ENCODE results near the gene TMEM147.

Gene TMEM147

GRCh38 chr19:35545001-35545854 is at the start of gene TMEM147:
Gene TMEM147, plus strand, starts transcription at chr19:35545626. Its CDS starts 114 bp downstream, at chr19:35545740.
- DNase-seq (ENCODE audit: low spot score), result peak; percentile 84

GRCh38 chr19:35497406-35497805 is 48.0 kb upstream of the TMEM147 start:
- DNase-seq (ENCODE audit: low spot score), result no peak

- no peak for DNase-seq (ENCODE audit: low spot score)
Measured at GRCh38 chr19:35498220-35498619, 47.2 kb upstream of the TMEM147 start.

GRCh38 chr19:35498984-35499527 is 46.4 kb upstream of the TMEM147 start:
- DNase-seq (ENCODE audit: low spot score), result no peak

GRCh38 chr19:35500611-35501010 is 44.8 kb upstream of the TMEM147 start:
- DNase-seq (ENCODE audit: low spot score), result no peak

- no peak for DNase-seq (ENCODE audit: low spot score)
Measured at GRCh38 chr19:35501684-35502083, 43.7 kb upstream of the TMEM147 start.

- DNase-seq (ENCODE audit: low spot score), result no peak
Measured at GRCh38 chr19:35502751-35503150, 42.7 kb upstream of the TMEM147 start.

- no peak for DNase-seq (ENCODE audit: low spot score)
Measured at GRCh38 chr19:35506011-35506410, 39.4 kb upstream of the TMEM147 start.

GRCh38 chr19:35507561-35507960 is 37.9 kb upstream of the TMEM147 start:
- no peak for DNase-seq (ENCODE audit: low spot score)

GRCh38 chr19:35508129-35508528 is 37.3 kb upstream of the TMEM147 start:
- no peak for DNase-seq (ENCODE audit: low spot score)

GRCh38 chr19:35509018-35509652 is 36.3 kb upstream of the TMEM147 start:
- DNase-seq (ENCODE audit: low spot score), result peak; percentile 23

- peak; percentile 66 for DNase-seq (ENCODE audit: low spot score)
Measured at GRCh38 chr19:35509861-35510625, 35.4 kb upstream of the TMEM147 start.

- no peak for DNase-seq (ENCODE audit: low spot score)
Measured at GRCh38 chr19:35510626-35510964, 34.8 kb upstream of the TMEM147 start.

GRCh38 chr19:35511337-35511736 is 34.1 kb upstream of the TMEM147 start:
- no peak for DNase-seq (ENCODE audit: low spot score)

- no peak for DNase-seq (ENCODE audit: low spot score)
Measured at GRCh38 chr19:35512831-35513627, 32.4 kb upstream of the TMEM147 start.

- DNase-seq (ENCODE audit: low spot score), result no peak
Measured at GRCh38 chr19:35513628-35514281, 31.7 kb upstream of the TMEM147 start, which contains the start of gene DMKN. Gene DMKN, minus strand, starts transcription at chr19:35513649. Its CDS starts 174 bp downstream, at chr19:35513475.

- no peak for DNase-seq (ENCODE audit: low spot score)
Measured at GRCh38 chr19:35514282-35514809, 31.1 kb upstream of the TMEM147 start.

- no peak for DNase-seq (ENCODE audit: low spot score)
Measured at GRCh38 chr19:35516310-35516709, 29.1 kb upstream of the TMEM147 start.

GRCh38 chr19:35517342-35517741 is 28.1 kb upstream of the TMEM147 start:
- DNase-seq (ENCODE audit: low spot score), result no peak

GRCh38 chr19:35518313-35518712 is 27.1 kb upstream of the TMEM147 start:
- DNase-seq (ENCODE audit: low spot score), result no peak

- no peak for DNase-seq (ENCODE audit: low spot score)
Measured at GRCh38 chr19:35519291-35519690, 26.1 kb upstream of the TMEM147 start.
